Body of pancreas (tissue), 4 donors: ENCODE results near the gene SLC2A4. TPM values are rescaled to one million over a fixed set of nuclear protein-coding genes. Genes with fewer than 3 reads are reported as not detected.

Source experiments
- ATAC-seq: fragments of 150-250 bp; one replicate; pipeline ENCODE4 v1.9.1; 2016
- DNase-seq, 4 donors: peaks; one replicate each; pipeline ENCODE4 v3.0.0-alpha.2; 2019
- H3K27ac ChIP-seq, 4 donors: fragments of 200-600 bp; sonication (generic); 1 replicate in 3 of 4; 2 replicates in 1 of 4; pipeline versions ENCODE4 v1.5.1 to v1.6.1; 2016 to 2019; ENCODE audit warnings: mild to moderate bottlenecking in 1 of 4, mixed read lengths in 1 of 4, moderate library complexity in 1 of 4
- H3K27me3 ChIP-seq, 2 donors: fragments of 200-600 bp; sonication (generic); one replicate each; pipeline ENCODE4 v1.6.0; 2016; ENCODE audit warnings: mild to moderate bottlenecking in 1 of 2
- H3K36me3 ChIP-seq, 2 donors: fragments of 200-600 bp; sonication (generic); replicated peaks in 1 of 2; 2 replicates each; pipeline ENCODE4 v1.5.1; 2016; ENCODE audit warnings: low read depth in 2 of 2; ENCODE audit not compliant: insufficient read depth in 1 of 2
- H3K4me1 ChIP-seq: fragments of 200-600 bp; sonication (generic); one replicate; pipeline ENCODE4 v1.6.0; 2016
- H3K4me3 ChIP-seq, 2 donors: fragments of 200-600 bp; sonication (generic); 1 replicate in 1 of 2; 2 replicates in 1 of 2; pipeline ENCODE4 v1.5.1; 2016 to 2019
- H3K9me3 ChIP-seq, 3 donors: fragments of 200-600 bp; sonication (generic); 1 replicate in 2 of 3; 2 replicates in 1 of 3; pipeline ENCODE4 v1.5.1; 2016
- POLR2A ChIP-seq, 3 donors: fragments of 450-650 bp; IDR thresholded peaks; one replicate each; pipeline ENCODE4 v1.6.1; 2016; ENCODE audit warnings: antibody characterized with exemption in 3 of 3, mild to moderate bottlenecking in 2 of 3
- WGBS, 2 donors: methylation state at CpG; one replicate each; pipeline ENCODE4 v1.1.5; 2017; 5-methylcytosine and 5-hydroxymethylcytosine counted together
- intact Hi-C: fragments of 100-400 bp; cut with DNase I; formaldehyde crosslinking; loops from one replicate; pipeline ENCODE4 v1.15.1; 2023
- total RNA-seq, 2 donors: library from RNA; depleted of rRNA; stranded (reverse); fragments of >200 nt; gene quantifications; one replicate each; pipeline ENCODE4 v1.1.0, GENCODE V29; 2016
- TF ChIP-seq, protein P1 (sequence below), 7 experiments: fragments of 450-650 bp in 4 of 7; fragments of 200-600 bp in 3 of 7; sonication (generic) in 3 of 7; IDR thresholded peaks; one replicate each; pipeline ENCODE4 v1.5.1; 2016 to 2019; ENCODE audit warnings: antibody characterized with exemption in 7 of 7

The SLC2A4 gene
- total RNA-seq, 2 donors from 2014 or later, result 1.3 to 10.5 TPM

- H3K9me3 ChIP-seq, result no peaks in the 10 kb centered on the region
- peak overlapping the region; percentile 86 to 91 for H3K4me3 ChIP-seq
- ATAC-seq, result peak; percentile 5
- intact Hi-C loops, result no loop called here
- H3K4me1 ChIP-seq, result peaks cover 41% of the 10 kb centered on the region
- H3K36me3 ChIP-seq, result peaks cover 5 to 33% of the 10 kb centered on the region in 2 donors
- peak in 2 of 3 donors; percentile 36 to 39 for TF ChIP-seq POLR2A (IDR thresholded peaks at IDR 0.05)
- TF ChIP-seq, protein P1, sequence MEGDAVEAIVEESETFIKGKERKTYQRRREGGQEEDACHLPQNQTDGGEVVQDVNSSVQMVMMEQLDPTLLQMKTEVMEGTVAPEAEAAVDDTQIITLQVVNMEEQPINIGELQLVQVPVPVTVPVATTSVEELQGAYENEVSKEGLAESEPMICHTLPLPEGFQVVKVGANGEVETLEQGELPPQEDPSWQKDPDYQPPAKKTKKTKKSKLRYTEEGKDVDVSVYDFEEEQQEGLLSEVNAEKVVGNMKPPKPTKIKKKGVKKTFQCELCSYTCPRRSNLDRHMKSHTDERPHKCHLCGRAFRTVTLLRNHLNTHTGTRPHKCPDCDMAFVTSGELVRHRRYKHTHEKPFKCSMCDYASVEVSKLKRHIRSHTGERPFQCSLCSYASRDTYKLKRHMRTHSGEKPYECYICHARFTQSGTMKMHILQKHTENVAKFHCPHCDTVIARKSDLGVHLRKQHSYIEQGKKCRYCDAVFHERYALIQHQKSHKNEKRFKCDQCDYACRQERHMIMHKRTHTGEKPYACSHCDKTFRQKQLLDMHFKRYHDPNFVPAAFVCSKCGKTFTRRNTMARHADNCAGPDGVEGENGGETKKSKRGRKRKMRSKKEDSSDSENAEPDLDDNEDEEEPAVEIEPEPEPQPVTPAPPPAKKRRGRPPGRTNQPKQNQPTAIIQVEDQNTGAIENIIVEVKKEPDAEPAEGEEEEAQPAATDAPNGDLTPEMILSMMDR (IDR thresholded peaks at IDR 0.05), result no peak
- WGBS, 2 donors, result 14 to 29% methylated on average over 16 to 30 of the region's 30 CpGs
- DNase-seq, result peak; percentile 50 to 65 (median 57)
- H3K27me3 ChIP-seq, result no peaks in the 10 kb centered on the region
- H3K27ac ChIP-seq, result peak overlapping the region; percentile 88 to 97 (median 90)
These were observed 34.2 kb downstream of the SLC2A4 start for GRCh38 chr17:7315570-7316235.

DNA sequence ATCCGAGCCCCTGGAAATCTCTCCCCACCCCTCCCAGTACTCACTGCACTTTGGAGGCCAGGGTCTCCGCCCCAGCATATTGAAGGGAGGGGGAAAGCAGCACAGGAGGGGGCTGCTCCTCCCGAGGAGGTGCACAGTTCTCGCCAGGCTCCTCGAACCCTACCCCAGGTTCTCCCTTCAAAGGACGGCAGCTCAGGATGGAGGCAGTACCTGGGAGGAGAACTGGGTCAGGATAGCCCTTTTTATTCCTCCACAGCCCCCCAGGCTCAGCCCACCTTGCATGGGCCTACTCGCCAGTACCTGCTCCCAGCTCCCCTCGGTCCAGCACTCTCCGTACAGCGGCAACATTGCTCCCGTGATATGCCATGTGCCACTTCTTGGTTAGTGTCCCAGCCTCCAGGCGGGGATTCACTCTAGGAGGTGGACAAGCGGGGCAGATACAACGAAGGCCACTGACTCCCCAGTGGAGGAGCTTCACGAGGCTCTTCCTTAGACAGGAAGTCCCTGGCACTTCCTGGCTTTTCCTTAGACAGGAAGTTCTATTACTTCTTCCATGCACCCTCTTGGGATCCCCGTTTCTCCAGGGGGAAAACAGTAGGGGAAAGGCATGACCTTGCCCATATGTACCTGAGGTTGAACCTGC is 35.8 kb downstream of the SLC2A4 start:
- intact Hi-C loops, result no loop called here
- Histone ChIP-seq H3K4me1 (peaks cover 34% of the 10 kb centered on the region), H3K27ac (no peak overlapping the region), H3K36me3 (peaks cover 0 to 32% of the 10 kb centered on the region in 2 donors), H3K27me3 (no peaks in the 10 kb centered on the region), H3K9me3 (no peaks in the 10 kb centered on the region), H3K4me3 (no peak overlapping the region)
- TF ChIP-seq, protein P1 (IDR thresholded peaks at IDR 0.05), result no peak
- TF ChIP-seq POLR2A (IDR thresholded peaks at IDR 0.05), result no peak
- WGBS, 2 donors, result 88 to 90% methylated on average over 16 of the region's 16 CpGs
- DNase-seq (no peak), ATAC-seq (no peak)

- Histone ChIP-seq H3K36me3 (peaks cover 0 to 29% of the 10 kb centered on the region in 2 donors), H3K27ac (no peak overlapping the region), H3K9me3 (no peaks in the 10 kb centered on the region), H3K27me3 (no peaks in the 10 kb centered on the region), H3K4me1 (peaks cover 24% of the 10 kb centered on the region), H3K4me3 (no peak overlapping the region)
- DNase-seq (no peak), ATAC-seq (no peak)
- intact Hi-C loops, result no loop called here
- WGBS, 2 donors, result 87 to 93% methylated on average over 3 to 13 of the region's 13 CpGs
- TF ChIP-seq POLR2A (IDR thresholded peaks at IDR 0.05), result no peak
- TF ChIP-seq, protein P1 (IDR thresholded peaks at IDR 0.05), result no peak
These were observed 36.8 kb downstream of the SLC2A4 start for GRCh38 chr17:7318121-7318860.

- H3K9me3 ChIP-seq, result no peaks in the 10 kb centered on the region
- H3K27ac ChIP-seq, result no peak overlapping the region
- DNase-seq, result no peak
- 91% methylated on average over 15 of the region's 15 CpGs for WGBS, 2 donors
- no peak for TF ChIP-seq POLR2A (IDR thresholded peaks at IDR 0.05)
- TF ChIP-seq, protein P1 (IDR thresholded peaks at IDR 0.05), result no peak
- H3K27me3 ChIP-seq, result no peaks in the 10 kb centered on the region
- no peak for ATAC-seq
- intact Hi-C loops, result no loop called here
- H3K4me1 ChIP-seq, result no peaks in the 10 kb centered on the region
- peaks cover 0 to 31% of the 10 kb centered on the region in 2 donors for H3K36me3 ChIP-seq
- H3K4me3 ChIP-seq, result no peak overlapping the region
These were observed 39.9 kb downstream of the SLC2A4 start for GRCh38 chr17:7321466-7321865.
